ENCODE results near the gene TMEM164.

- TF ChIP-seq EZH2 (IDR thresholded peaks at IDR 0.05; ENCODE audit: borderline replicate concordance, control insufficient read depth, low read depth, low read length) (no peak), SP1 (IDR thresholded peaks at IDR 0.05; ENCODE audit: low read depth, low read length) (no peak), CEBPB (IDR thresholded peaks at IDR 0.05; ENCODE audit: borderline replicate concordance in 1 of 2, low read depth in 2 of 2, low read length in 2 of 2) (no peak), E4F1 (IDR thresholded peaks at IDR 0.05; ENCODE audit: borderline replicate concordance, partially characterized antibody) (no peak)
Observed at GRCh38 chrX:110162131-110162530, 159.2 kb downstream of the TMEM164 start.

All from GM12878 (cell line).